ENCODE data around the gene MCRIP2. TPM values are rescaled to one million over a fixed set of nuclear protein-coding genes. Genes with fewer than 3 reads are reported as not detected.
"Not testable (repeated sequence)": the region's sequence is repeated elsewhere in the genome, so short reads cannot be mapped to it uniquely, and the experiment has no call there.

The MCRIP2 gene
- polyA plus RNA-seq, 2 donors: 23.9 to 31.4 TPM

GRCh38 chr16:597655-598054, 44.0 kb upstream of the MCRIP2 start:
- not testable (repeated sequence) for H3K9me3 ChIP-seq (ENCODE audit: control insufficient read depth in 2 of 2, insufficient read depth in 1 of 2, low read depth in 1 of 2, low read length in 1 of 2); H3K27me3 ChIP-seq (ENCODE audit: control insufficient read depth in 1 of 2, insufficient read depth in 2 of 2, low read length in 2 of 2); H3K27ac ChIP-seq (ENCODE audit: low read depth in 2 of 2, low read length in 1 of 2); H3K4me3 ChIP-seq (ENCODE audit: low read depth in 1 of 2, low read length in 2 of 2)
- peaks cover 0 to 22% of the 10 kb centered on the region in 2 donors for H3K36me3 ChIP-seq (ENCODE audit: control insufficient read depth in 2 of 2, insufficient read depth in 2 of 2, low read length in 1 of 2)
- H3K4me1 ChIP-seq (ENCODE audit: control insufficient read depth in 2 of 2, insufficient read depth in 2 of 2, low read length in 1 of 2): peaks cover 13 to 36% of the 10 kb centered on the region in 2 donors
- WGBS, 2 donors: 94 to 97% methylated on average over 6 to 7 of the region's 7 CpGs

DNA sequence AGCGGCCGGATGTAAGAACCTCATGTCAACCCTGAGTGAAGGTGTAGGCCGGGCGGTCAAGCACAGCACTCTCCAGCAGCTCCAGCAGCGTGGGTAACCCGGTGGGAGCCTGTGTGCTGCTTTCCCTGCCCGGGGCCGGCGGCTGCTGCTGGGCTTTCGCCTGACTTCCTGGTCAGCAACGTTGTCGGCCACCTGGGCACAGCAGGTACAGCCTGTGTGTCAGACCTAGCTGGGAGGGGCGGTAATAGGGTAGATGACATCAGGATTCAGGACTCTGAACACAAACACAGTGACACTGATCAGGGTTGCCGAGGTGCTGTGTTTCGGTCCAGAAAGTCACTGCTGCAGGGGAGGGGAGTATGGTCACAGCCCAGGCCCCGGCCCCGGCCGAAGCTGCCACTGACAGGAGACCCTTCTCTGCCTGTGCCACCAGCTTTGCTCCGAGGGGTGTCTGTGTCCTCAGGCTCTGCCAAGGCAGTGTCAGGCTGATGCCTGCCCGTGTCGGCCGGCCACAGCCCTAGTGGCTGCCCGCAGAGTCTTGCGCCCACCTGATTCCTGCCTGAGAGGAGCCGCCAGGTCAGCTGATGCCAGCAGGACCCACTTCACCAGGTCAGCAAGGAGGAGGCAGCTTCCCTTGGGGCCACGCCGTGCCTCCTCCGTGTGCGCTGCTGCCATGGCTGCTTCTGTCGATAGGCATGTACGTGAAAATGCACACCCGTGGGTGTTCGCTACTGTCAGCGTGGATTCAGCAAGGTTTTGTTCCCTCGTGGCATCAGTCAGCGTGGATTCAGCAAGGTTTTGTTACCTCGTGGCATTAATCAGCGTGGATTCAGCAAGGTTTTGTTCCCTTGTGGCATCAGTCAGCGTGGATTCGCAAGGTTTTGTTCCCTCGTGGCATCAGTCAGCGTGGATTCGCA, 42.5 kb upstream of the MCRIP2 start:
- H3K4me3 ChIP-seq (ENCODE audit: low read depth in 1 of 2, low read length in 2 of 2): no peak overlapping the region
- H3K27ac ChIP-seq (ENCODE audit: low read depth in 2 of 2, low read length in 1 of 2): peak overlapping the region in 1 of 2 donors; percentile 42
- H3K4me1 ChIP-seq (ENCODE audit: control insufficient read depth in 2 of 2, insufficient read depth in 2 of 2, low read length in 1 of 2): peaks cover 9 to 26% of the 10 kb centered on the region in 2 donors
- no peaks in the 10 kb centered on the region for H3K9me3 ChIP-seq (ENCODE audit: control insufficient read depth in 2 of 2, insufficient read depth in 1 of 2, low read depth in 1 of 2, low read length in 1 of 2)
- H3K27me3 ChIP-seq (ENCODE audit: control insufficient read depth in 1 of 2, insufficient read depth in 2 of 2, low read length in 2 of 2): no peaks in the 10 kb centered on the region
- WGBS, 2 donors: 94 to 96% methylated on average over 42 to 43 of the region's 43 CpGs
- H3K36me3 ChIP-seq (ENCODE audit: control insufficient read depth in 2 of 2, insufficient read depth in 2 of 2, low read length in 1 of 2): peaks cover 0 to 22% of the 10 kb centered on the region in 2 donors

- WGBS, 2 donors: 54 to 57% methylated on average over 7 of the region's 7 CpGs
- Histone ChIP-seq H3K4me1 (ENCODE audit: control insufficient read depth in 2 of 2, insufficient read depth in 2 of 2, low read length in 1 of 2) (peaks cover 4 to 14% of the 10 kb centered on the region in 2 donors), H3K36me3 (ENCODE audit: control insufficient read depth in 2 of 2, insufficient read depth in 2 of 2, low read length in 1 of 2) (peaks cover 0 to 20% of the 10 kb centered on the region in 2 donors), H3K27me3 (ENCODE audit: control insufficient read depth in 1 of 2, insufficient read depth in 2 of 2, low read length in 2 of 2) (no peaks in the 10 kb centered on the region), H3K4me3 (ENCODE audit: low read depth in 1 of 2, low read length in 2 of 2) (no peak overlapping the region), H3K27ac (ENCODE audit: low read depth in 2 of 2, low read length in 1 of 2) (no peak overlapping the region), H3K9me3 (ENCODE audit: control insufficient read depth in 2 of 2, insufficient read depth in 1 of 2, low read depth in 1 of 2, low read length in 1 of 2) (peaks cover 0 to 5% of the 10 kb centered on the region in 2 donors)
These were observed 40.8 kb upstream of the MCRIP2 start for GRCh38 chr16:600781-601180.

DNA sequence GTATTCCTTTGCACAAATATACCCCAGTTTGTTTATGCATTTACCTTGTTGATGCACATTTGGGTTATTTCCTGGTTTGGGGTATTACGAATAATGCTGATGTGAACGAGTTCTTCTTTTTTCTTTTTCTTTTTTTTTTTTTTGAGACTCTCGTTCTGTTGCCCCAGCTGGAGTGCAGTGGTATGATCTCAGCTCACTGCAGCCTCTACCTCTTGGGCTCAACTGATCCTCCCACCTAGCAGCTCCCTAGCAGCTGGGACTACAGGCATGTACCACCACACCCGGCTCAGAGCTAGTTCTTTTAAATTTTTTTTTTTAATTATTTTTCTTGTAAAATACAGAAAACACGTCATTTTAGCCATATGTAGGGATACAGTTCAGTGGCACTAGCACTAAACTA, 37.7 kb upstream of the MCRIP2 start:
- Histone ChIP-seq H3K27me3 (ENCODE audit: control insufficient read depth in 1 of 2, insufficient read depth in 2 of 2, low read length in 2 of 2) (no peaks in the 10 kb centered on the region), H3K27ac (ENCODE audit: low read depth in 2 of 2, low read length in 1 of 2) (no peak overlapping the region), H3K4me1 (ENCODE audit: control insufficient read depth in 2 of 2, insufficient read depth in 2 of 2, low read length in 1 of 2) (peaks cover 0 to 10% of the 10 kb centered on the region in 2 donors), H3K4me3 (ENCODE audit: low read depth in 1 of 2, low read length in 2 of 2) (no peak overlapping the region), H3K36me3 (ENCODE audit: control insufficient read depth in 2 of 2, insufficient read depth in 2 of 2, low read length in 1 of 2) (peaks cover 0 to 5% of the 10 kb centered on the region in 2 donors), H3K9me3 (ENCODE audit: control insufficient read depth in 2 of 2, insufficient read depth in 1 of 2, low read depth in 1 of 2, low read length in 1 of 2) (peaks cover 0 to 5% of the 10 kb centered on the region in 2 donors)
- 73 to 85% methylated on average over 5 of the region's 5 CpGs for WGBS, 2 donors

- 91% methylated on average over 22 of the region's 22 CpGs for WGBS, 2 donors
- H3K4me1 ChIP-seq (ENCODE audit: control insufficient read depth in 2 of 2, insufficient read depth in 2 of 2, low read length in 1 of 2): peaks cover 0 to 14% of the 10 kb centered on the region in 2 donors
- H3K27me3 ChIP-seq (ENCODE audit: control insufficient read depth in 1 of 2, insufficient read depth in 2 of 2, low read length in 2 of 2): no peaks in the 10 kb centered on the region
- H3K27ac ChIP-seq (ENCODE audit: low read depth in 2 of 2, low read length in 1 of 2): no peak overlapping the region
- no peak overlapping the region for H3K4me3 ChIP-seq (ENCODE audit: low read depth in 1 of 2, low read length in 2 of 2)
- H3K9me3 ChIP-seq (ENCODE audit: control insufficient read depth in 2 of 2, insufficient read depth in 1 of 2, low read depth in 1 of 2, low read length in 1 of 2): peaks cover 0 to 5% of the 10 kb centered on the region in 2 donors
- H3K36me3 ChIP-seq (ENCODE audit: control insufficient read depth in 2 of 2, insufficient read depth in 2 of 2, low read length in 1 of 2): no peaks in the 10 kb centered on the region
These were observed 34.8 kb upstream of the MCRIP2 start for GRCh38 chr16:606656-607307.

DNA sequence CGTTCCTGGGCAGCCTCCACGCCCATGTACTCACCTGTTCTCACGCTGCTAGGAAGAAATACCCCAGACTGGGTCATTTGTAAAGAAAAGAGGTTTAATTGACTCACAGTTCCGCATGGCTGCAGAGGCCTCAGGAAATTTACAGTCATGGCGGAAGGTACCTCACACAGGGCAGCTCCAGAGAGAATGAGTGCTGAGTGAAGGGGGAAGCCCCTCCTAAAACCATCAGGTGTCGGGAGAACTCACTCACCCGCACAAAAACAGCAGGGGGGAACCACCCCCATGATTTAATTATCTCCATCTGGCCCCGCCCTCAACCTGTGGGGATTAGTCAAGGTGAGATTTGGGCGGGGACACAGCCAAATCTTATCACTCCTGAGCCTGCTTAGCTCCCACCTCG, 33.6 kb upstream of the MCRIP2 start:
- peaks cover 0 to 5% of the 10 kb centered on the region in 2 donors for H3K9me3 ChIP-seq (ENCODE audit: control insufficient read depth in 2 of 2, insufficient read depth in 1 of 2, low read depth in 1 of 2, low read length in 1 of 2)
- no peaks in the 10 kb centered on the region for H3K36me3 ChIP-seq (ENCODE audit: control insufficient read depth in 2 of 2, insufficient read depth in 2 of 2, low read length in 1 of 2)
- no peak overlapping the region for H3K4me3 ChIP-seq (ENCODE audit: low read depth in 1 of 2, low read length in 2 of 2)
- WGBS, 2 donors: 59 to 66% methylated on average over 10 of the region's 10 CpGs
- H3K27ac ChIP-seq (ENCODE audit: low read depth in 2 of 2, low read length in 1 of 2): no peak overlapping the region
- H3K4me1 ChIP-seq (ENCODE audit: control insufficient read depth in 2 of 2, insufficient read depth in 2 of 2, low read length in 1 of 2): peaks cover 0 to 14% of the 10 kb centered on the region in 2 donors
- H3K27me3 ChIP-seq (ENCODE audit: control insufficient read depth in 1 of 2, insufficient read depth in 2 of 2, low read length in 2 of 2): no peaks in the 10 kb centered on the region

- Histone ChIP-seq H3K4me3 (ENCODE audit: low read depth in 1 of 2, low read length in 2 of 2) (no peak overlapping the region), H3K4me1 (ENCODE audit: control insufficient read depth in 2 of 2, insufficient read depth in 2 of 2, low read length in 1 of 2) (peaks cover 2 to 14% of the 10 kb centered on the region in 2 donors), H3K9me3 (ENCODE audit: control insufficient read depth in 2 of 2, insufficient read depth in 1 of 2, low read depth in 1 of 2, low read length in 1 of 2) (peaks cover 0 to 5% of the 10 kb centered on the region in 2 donors), H3K27me3 (ENCODE audit: control insufficient read depth in 1 of 2, insufficient read depth in 2 of 2, low read length in 2 of 2) (no peaks in the 10 kb centered on the region), H3K36me3 (ENCODE audit: control insufficient read depth in 2 of 2, insufficient read depth in 2 of 2, low read length in 1 of 2) (peaks cover 0 to 3% of the 10 kb centered on the region in 2 donors), H3K27ac (ENCODE audit: low read depth in 2 of 2, low read length in 1 of 2) (no peak overlapping the region)
- 87 to 94% methylated on average over 13 of the region's 13 CpGs for WGBS, 2 donors
These were observed 32.3 kb upstream of the MCRIP2 start for GRCh38 chr16:609316-609715.

DNA sequence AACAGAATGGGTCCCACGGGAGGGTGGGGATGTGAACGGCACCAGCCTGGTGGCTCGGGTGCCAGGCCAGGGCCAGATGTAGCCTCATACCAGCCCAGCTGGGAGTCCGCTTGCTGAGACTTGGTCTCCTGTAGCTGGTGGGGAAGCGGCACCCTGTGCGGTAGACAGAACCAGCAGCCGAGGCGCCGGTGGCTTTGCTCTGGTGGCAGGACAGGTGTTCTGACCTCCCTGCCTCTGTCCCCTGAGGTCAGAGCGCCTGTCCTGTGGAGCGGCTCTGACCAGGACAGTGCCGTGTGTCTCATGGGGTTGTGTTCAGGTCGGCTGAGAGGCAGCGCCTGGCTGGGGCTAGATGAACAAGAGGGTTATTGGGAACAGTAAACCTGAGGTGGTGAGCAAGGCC, 31.6 kb upstream of the MCRIP2 start:
- H3K27ac ChIP-seq (ENCODE audit: low read depth in 2 of 2, low read length in 1 of 2): no peak overlapping the region

DNA sequence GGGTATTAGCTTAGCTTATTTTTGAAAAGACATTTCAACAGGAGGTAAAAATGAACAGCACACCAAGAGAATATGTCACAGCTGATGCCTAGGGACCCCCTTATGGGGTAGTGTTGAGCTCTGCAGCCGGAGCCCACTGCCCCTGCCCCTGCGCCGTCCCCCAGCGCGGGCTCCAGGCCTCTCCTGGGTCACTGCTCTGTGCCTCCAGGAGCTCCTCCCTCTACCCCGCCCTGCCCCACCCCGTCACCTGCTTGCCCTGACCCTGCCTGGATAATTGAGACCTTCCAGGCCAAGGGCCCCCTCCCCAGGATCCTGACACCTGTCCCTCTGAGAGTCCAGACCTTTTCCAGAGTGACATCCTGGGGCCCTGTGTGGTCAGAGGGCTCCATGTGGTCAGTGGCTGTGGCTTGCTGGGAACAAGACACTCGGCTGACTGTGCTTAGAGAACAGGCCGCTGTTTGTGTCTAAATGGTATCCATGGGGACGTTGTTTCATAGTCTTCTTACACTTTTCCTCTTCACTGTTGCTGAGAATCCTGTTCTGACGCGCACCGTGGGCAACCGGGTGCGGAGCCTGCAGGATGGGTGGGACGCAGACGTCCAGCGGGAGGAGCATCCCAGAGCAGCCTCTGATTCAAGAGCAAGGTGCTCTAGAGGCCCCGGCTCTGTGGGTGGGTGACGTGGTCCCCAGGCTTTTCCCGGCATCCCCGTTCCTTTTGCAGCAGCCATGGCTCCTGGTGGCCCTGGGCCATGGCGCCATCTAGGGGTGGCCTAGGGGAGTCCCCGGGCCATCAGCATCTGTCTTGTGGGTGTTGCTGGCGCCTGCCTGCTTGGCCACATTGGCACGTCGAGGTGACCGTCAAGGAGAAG, 30.9 kb upstream of the MCRIP2 start:
- Histone ChIP-seq H3K9me3 (ENCODE audit: control insufficient read depth in 2 of 2, insufficient read depth in 1 of 2, low read depth in 1 of 2, low read length in 1 of 2) (no peaks in the 10 kb centered on the region), H3K36me3 (ENCODE audit: control insufficient read depth in 2 of 2, insufficient read depth in 2 of 2, low read length in 1 of 2) (peaks cover 0 to 7% of the 10 kb centered on the region in 2 donors), H3K4me3 (ENCODE audit: low read depth in 1 of 2, low read length in 2 of 2) (no peak overlapping the region), H3K27me3 (ENCODE audit: control insufficient read depth in 1 of 2, insufficient read depth in 2 of 2, low read length in 2 of 2) (no peaks in the 10 kb centered on the region), H3K27ac (ENCODE audit: low read depth in 2 of 2, low read length in 1 of 2) (no peak overlapping the region), H3K4me1 (ENCODE audit: control insufficient read depth in 2 of 2, insufficient read depth in 2 of 2, low read length in 1 of 2) (peaks cover 2 to 14% of the 10 kb centered on the region in 2 donors)
- 44 to 54% methylated on average over 28 of the region's 28 CpGs for WGBS, 2 donors

More for the DNA sequence above, 31.6 kb upstream of the MCRIP2 start:
- no peak overlapping the region for H3K4me3 ChIP-seq (ENCODE audit: low read depth in 1 of 2, low read length in 2 of 2)
- peaks cover 2 to 14% of the 10 kb centered on the region in 2 donors for H3K4me1 ChIP-seq (ENCODE audit: control insufficient read depth in 2 of 2, insufficient read depth in 2 of 2, low read length in 1 of 2)
- H3K9me3 ChIP-seq (ENCODE audit: control insufficient read depth in 2 of 2, insufficient read depth in 1 of 2, low read depth in 1 of 2, low read length in 1 of 2): peaks cover 0 to 5% of the 10 kb centered on the region in 2 donors
- H3K27me3 ChIP-seq (ENCODE audit: control insufficient read depth in 1 of 2, insufficient read depth in 2 of 2, low read length in 2 of 2): no peaks in the 10 kb centered on the region
- 86 to 90% methylated on average over 14 of the region's 14 CpGs for whole genome bisulfite sequencing, 2 donors
- peaks cover 0 to 3% of the 10 kb centered on the region in 2 donors for H3K36me3 ChIP-seq (ENCODE audit: control insufficient read depth in 2 of 2, insufficient read depth in 2 of 2, low read length in 1 of 2)
